GM12872 (cell line): ENCODE results near the gene RAB19.
A peak's percentile ranks its signal among the peaks of the same experiment; 100 is the strongest.

Experiments used
- CTCF ChIP-seq: IDR thresholded peaks from 3 replicates; pipeline ENCODE4 v1.5.1; 2011; ENCODE audit warnings: low read depth, mild to moderate bottlenecking, low read length, moderate library complexity; ENCODE audit not compliant: insufficient read depth

RAB19 gene

GRCh38 chr7:140390466-140391190 lies 13.2 kb upstream of the RAB19 start:
- no peak for TF ChIP-seq CTCF

GRCh38 chr7:140391634-140392033 lies 12.2 kb upstream of the RAB19 start:
- TF ChIP-seq CTCF, result no peak

- no peak for TF ChIP-seq CTCF
Measured at GRCh38 chr7:140393756-140394306, 10.0 kb upstream of the RAB19 start.

- TF ChIP-seq CTCF, result peak; percentile 2; the same call in 1 of the 3 replicates
Measured at GRCh38 chr7:140397784-140398750, 5.8 kb upstream of the RAB19 start, which contains the start of gene SLC37A3. TSS of gene SLC37A3 (minus strand) at chr7:140398530. CDS start at chr7:140382526, 16,004 bp downstream.

DNA sequence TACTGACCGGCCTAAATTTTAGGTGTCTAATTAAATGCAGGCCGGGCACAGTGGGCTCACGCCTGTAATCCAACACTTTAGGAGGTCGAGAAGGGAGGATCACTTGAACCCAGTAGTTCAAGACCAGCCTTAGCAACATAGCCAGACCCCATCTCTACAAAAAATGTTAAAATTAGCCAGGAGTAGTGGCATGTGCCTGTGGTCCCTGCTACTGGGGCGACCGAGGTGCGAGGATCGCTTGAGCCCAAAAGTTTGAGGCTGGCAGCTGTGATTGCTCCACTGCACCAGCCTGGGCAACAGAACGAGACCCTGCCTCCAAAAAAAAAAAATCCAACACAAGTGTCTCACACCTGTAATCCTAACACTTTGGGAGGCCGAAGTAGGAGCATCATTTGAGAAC lies 5.0 kb upstream of the RAB19 start:
- TF ChIP-seq CTCF, result no peak

DNA sequence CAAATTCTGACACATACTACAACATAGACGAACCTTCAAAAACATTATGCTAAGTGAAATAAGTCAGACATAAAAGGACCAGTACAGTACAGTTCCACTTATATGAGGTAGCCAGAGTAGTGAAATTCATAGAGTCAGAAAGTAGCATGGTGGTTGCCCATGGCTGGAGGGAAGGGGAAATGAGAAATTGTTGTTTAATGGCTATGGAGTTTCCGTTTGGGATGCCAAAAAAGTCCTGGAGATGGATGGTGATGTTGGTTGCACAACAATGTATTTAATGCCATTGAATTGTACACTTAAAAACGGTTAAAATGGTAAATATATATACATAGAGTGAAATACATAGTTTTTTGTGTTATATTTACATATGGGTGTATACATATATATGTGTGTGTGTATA lies 3.5 kb upstream of the RAB19 start:
- TF ChIP-seq CTCF, result no peak
